DOHH2 (cell line): ENCODE data around the gene TMEM74B.

ENCODE experiments used
- H3F3A ChIP-seq: fragments of 200-600 bp; sonication (generic), shearing (Covaris generic); 2 replicates; pipeline ENCODE4 v1.6.0; 2016; ENCODE audit warnings: antibody characterized with exemption, mild to moderate bottlenecking; ENCODE audit not compliant: control insufficient read depth, insufficient read depth
- H3K27ac ChIP-seq: fragments of 200-600 bp; sonication (generic); 2 replicates; pipeline ENCODE4 v1.5.1; 2014; ENCODE audit warnings: low read depth, mild to moderate bottlenecking, low read length, moderate library complexity
- H3K27me3 ChIP-seq: fragments of 200-600 bp; sonication (generic); 2 replicates; pipeline ENCODE4 v1.6.1; 2014; ENCODE audit warnings: mild to moderate bottlenecking, low read length, mixed read lengths; ENCODE audit not compliant: control insufficient read depth
- H3K36me3 ChIP-seq: fragments of 200-600 bp; sonication (generic); 2 replicates; pipeline ENCODE4 v1.6.1; 2014; ENCODE audit warnings: mild to moderate bottlenecking, low read length, moderate library complexity, mixed read lengths; ENCODE audit not compliant: control insufficient read depth
- H3K4me1 ChIP-seq: fragments of 200-600 bp; sonication (generic); 2 replicates; pipeline ENCODE4 v1.6.1; 2014; ENCODE audit warnings: mild to moderate bottlenecking, low read length, mixed read lengths; ENCODE audit not compliant: control insufficient read depth
- H3K4me2 ChIP-seq: fragments of 200-600 bp; sonication (generic); 2 replicates; pipeline ENCODE4 v1.6.0; 2014; ENCODE audit warnings: mild to moderate bottlenecking, low read length, moderate library complexity
- H3K4me3 ChIP-seq: fragments of 200-600 bp; sonication (generic); 2 replicates; pipeline ENCODE4 v1.5.1; 2014; ENCODE audit warnings: mild to moderate bottlenecking, low read length, mixed read lengths
- H3K79me2 ChIP-seq: fragments of 200-600 bp; sonication (generic); 2 replicates; pipeline ENCODE4 v1.6.1; 2014; ENCODE audit warnings: mild to moderate bottlenecking, low read length, mixed read lengths; ENCODE audit not compliant: control insufficient read depth
- H3K9me2 ChIP-seq: fragments of 200-600 bp; sonication (generic); replicated peaks from 2 replicates; pipeline ENCODE4 v1.6.1; 2014; ENCODE audit warnings: mild to moderate bottlenecking, low read length, mixed read lengths; ENCODE audit not compliant: control insufficient read depth
- H3K9me3 ChIP-seq: fragments of 200-600 bp; sonication (generic); 2 replicates; pipeline ENCODE4 v1.6.1; 2014; ENCODE audit warnings: antibody characterized with exemption, low read length, mixed read lengths; ENCODE audit not compliant: control insufficient read depth, insufficient read depth
- H4K20me1 ChIP-seq: fragments of 200-600 bp; sonication (generic); 2 replicates; pipeline ENCODE4 v1.6.0; 2014; ENCODE audit warnings: low read depth, mild to moderate bottlenecking, antibody characterized with exemption, low read length, moderate library complexity; ENCODE audit not compliant: control insufficient read depth, insufficient read depth
- EZH2phosphoT487 ChIP-seq: fragments of 200-600 bp; sonication (generic); IDR thresholded peaks from 2 replicates; pipeline ENCODE4 v1.6.1; 2017; ENCODE audit warnings: borderline replicate concordance, mild to moderate bottlenecking, antibody characterized with exemption, low read length, moderate library complexity, mixed read lengths
- TF ChIP-seq, protein P1 (sequence below): fragments of 200-600 bp; sonication (generic); IDR thresholded peaks from one replicate; pipeline ENCODE4 v1.5.1; 2014; ENCODE audit warnings: antibody characterized with exemption, mild to moderate bottlenecking, low read depth, low read length; ENCODE audit not compliant: poor library complexity, severe bottlenecking

TMEM74B gene

DNA sequence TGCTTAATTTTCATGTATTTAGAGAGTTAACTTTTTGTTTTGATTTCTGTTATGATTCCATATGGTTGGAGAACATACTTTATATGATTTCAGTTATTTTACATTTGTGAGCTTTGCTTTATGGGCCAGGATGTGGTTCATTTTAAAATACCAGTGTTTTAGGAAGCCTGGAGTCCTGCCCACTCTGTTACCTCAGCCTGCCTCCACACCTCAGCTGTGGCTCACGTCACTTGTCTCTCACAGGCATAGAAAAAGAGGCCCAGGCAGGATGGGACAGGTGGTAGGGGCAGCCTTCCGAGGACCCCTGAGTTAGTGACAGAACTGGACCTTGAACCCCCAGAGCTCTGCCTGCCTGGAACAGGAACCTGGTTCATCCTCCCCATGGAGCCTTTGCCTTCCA lies 50.4 kb downstream of the TMEM74B start:
- Histone ChIP-seq H3K4me1 (no peaks in the 10 kb centered on the region), H3K9me3 (no peaks in the 10 kb centered on the region), H3K4me3 (no peak overlapping the region), H3K9me2 (no peaks in the 10 kb centered on the region), H4K20me1 (no peaks in the 10 kb centered on the region), H3K79me2 (peaks cover 27% of the 10 kb centered on the region), H3K4me2 (no peak overlapping the region), H3K27ac (no peak overlapping the region), H3F3A (no peaks in the 10 kb centered on the region), H3K27me3 (no peaks in the 10 kb centered on the region), H3K36me3 (peaks cover 88% of the 10 kb centered on the region)
- TF ChIP-seq, protein P1, sequence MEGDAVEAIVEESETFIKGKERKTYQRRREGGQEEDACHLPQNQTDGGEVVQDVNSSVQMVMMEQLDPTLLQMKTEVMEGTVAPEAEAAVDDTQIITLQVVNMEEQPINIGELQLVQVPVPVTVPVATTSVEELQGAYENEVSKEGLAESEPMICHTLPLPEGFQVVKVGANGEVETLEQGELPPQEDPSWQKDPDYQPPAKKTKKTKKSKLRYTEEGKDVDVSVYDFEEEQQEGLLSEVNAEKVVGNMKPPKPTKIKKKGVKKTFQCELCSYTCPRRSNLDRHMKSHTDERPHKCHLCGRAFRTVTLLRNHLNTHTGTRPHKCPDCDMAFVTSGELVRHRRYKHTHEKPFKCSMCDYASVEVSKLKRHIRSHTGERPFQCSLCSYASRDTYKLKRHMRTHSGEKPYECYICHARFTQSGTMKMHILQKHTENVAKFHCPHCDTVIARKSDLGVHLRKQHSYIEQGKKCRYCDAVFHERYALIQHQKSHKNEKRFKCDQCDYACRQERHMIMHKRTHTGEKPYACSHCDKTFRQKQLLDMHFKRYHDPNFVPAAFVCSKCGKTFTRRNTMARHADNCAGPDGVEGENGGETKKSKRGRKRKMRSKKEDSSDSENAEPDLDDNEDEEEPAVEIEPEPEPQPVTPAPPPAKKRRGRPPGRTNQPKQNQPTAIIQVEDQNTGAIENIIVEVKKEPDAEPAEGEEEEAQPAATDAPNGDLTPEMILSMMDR = no peak
- no peak for TF ChIP-seq EZH2phosphoT487

DNA sequence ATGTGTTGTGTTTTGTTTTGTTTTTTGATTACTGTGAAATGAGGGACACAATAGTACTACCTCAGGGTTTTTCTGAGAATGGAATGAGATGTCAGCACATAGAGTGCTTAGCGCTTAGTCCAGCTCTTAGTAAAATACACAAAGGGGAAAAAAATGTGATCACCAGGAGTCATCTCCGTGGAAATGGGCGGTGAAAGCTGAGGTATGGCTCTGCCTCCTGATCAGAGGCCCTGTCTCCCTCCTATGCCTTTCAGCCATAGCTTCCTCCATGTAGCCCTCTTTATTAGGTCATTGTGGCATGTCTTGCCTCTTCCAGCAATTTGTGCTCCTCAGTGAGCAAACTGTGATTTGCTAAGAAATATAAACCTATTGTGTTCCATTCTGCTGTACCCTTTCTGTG lies 53.4 kb downstream of the TMEM74B start:
- Histone ChIP-seq H3K4me2 (no peak overlapping the region), H3K79me2 (peaks cover 27% of the 10 kb centered on the region), H3K4me1 (no peaks in the 10 kb centered on the region), H3K9me2 (no peaks in the 10 kb centered on the region), H3K9me3 (no peaks in the 10 kb centered on the region), H3K4me3 (no peak overlapping the region), H4K20me1 (no peaks in the 10 kb centered on the region), H3K27me3 (no peaks in the 10 kb centered on the region), H3F3A (no peaks in the 10 kb centered on the region), H3K27ac (no peak overlapping the region), H3K36me3 (peaks cover 84% of the 10 kb centered on the region)
- no peak for TF ChIP-seq EZH2phosphoT487
- TF ChIP-seq, protein P1 = no peak

DNA sequence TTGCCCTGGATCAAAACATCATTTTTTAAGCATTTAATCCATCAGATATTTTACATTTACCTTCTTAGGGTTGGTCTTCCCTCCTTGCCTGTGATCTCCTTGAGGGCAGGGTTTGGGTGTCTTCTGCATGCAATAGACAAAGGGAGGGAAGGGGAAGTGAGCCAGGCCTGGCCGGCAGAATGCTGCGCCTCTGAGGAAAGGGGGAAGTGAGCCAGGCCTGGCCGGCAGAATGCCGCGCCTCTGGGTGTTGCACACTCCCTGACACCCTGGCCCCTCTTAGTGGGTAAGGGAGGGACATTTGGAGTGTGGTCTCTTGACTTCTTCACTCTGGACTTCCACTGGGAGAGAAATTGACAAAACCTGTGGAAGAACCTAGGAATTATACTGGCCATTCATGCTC lies 53.9 kb downstream of the TMEM74B start:
- Histone ChIP-seq H3F3A (no peaks in the 10 kb centered on the region), H3K9me2 (no peaks in the 10 kb centered on the region), H3K27ac (no peak overlapping the region), H3K4me2 (no peak overlapping the region), H4K20me1 (no peaks in the 10 kb centered on the region), H3K27me3 (no peaks in the 10 kb centered on the region), H3K9me3 (no peaks in the 10 kb centered on the region), H3K4me1 (no peaks in the 10 kb centered on the region), H3K36me3 (peaks cover 84% of the 10 kb centered on the region), H3K79me2 (peaks cover 27% of the 10 kb centered on the region), H3K4me3 (no peak overlapping the region)
- no peak for TF ChIP-seq EZH2phosphoT487
- TF ChIP-seq, protein P1 = no peak
